ENCODE data around the gene DLGAP1. TPM values are rescaled to one million over a fixed set of nuclear protein-coding genes. Genes with fewer than 3 reads are reported as not detected.

Gene DLGAP1
- polyA plus RNA-seq, 1 experiment = 0.09 TPM

GRCh38 chr18:4374564-4374963 is 80.5 kb downstream of the DLGAP1 start:
- H3K9me3 ChIP-seq (ENCODE audit: control insufficient read depth, insufficient read depth, low read length) = peaks cover 9% of the 10 kb centered on the region; the same call in 1 of the 2 replicates
- no peak for DNase-seq (ENCODE audit: low read depth, low spot score)
- ChIA-PET CTCF (no interaction called here), POLR2A (no interaction called here)
- no peak for TF ChIP-seq CTCF (IDR thresholded peaks at IDR 0.05; ENCODE audit: low read depth, low read length)
- no peaks in the 10 kb centered on the region for H3K27me3 ChIP-seq (ENCODE audit: control insufficient read depth, insufficient read depth, low read length)
- no peak overlapping the region for H3K27ac ChIP-seq (ENCODE audit: low read depth, low read length)
- no peak overlapping the region for H3K4me3 ChIP-seq (ENCODE audit: low read depth, low read length)

GRCh38 chr18:4369705-4370104 is 85.4 kb downstream of the DLGAP1 start:
- H3K27me3 ChIP-seq (ENCODE audit: control insufficient read depth, insufficient read depth, low read length) = no peaks in the 10 kb centered on the region
- TF ChIP-seq CTCF (IDR thresholded peaks at IDR 0.05; ENCODE audit: low read depth, low read length) = no peak
- H3K4me3 ChIP-seq (ENCODE audit: low read depth, low read length) = no peak overlapping the region
- no peak for DNase-seq (ENCODE audit: low read depth, low spot score)
- POLR2A ChIA-PET = no interaction called here
- no peak overlapping the region for H3K27ac ChIP-seq (ENCODE audit: low read depth, low read length)
- CTCF ChIA-PET = no interaction called here
- peaks cover 6% of the 10 kb centered on the region for H3K9me3 ChIP-seq (ENCODE audit: control insufficient read depth, insufficient read depth, low read length)

- no peak for DNase-seq (ENCODE audit: low read depth, low spot score)
- Histone ChIP-seq H3K4me3 (ENCODE audit: low read depth, low read length) (no peak overlapping the region), H3K27me3 (ENCODE audit: control insufficient read depth, insufficient read depth, low read length) (no peaks in the 10 kb centered on the region), H3K27ac (ENCODE audit: low read depth, low read length) (no peak overlapping the region), H3K9me3 (ENCODE audit: control insufficient read depth, insufficient read depth, low read length) (peaks cover 15% of the 10 kb centered on the region)
- ChIA-PET POLR2A (no interaction called here), CTCF (no interaction called here)
- TF ChIP-seq CTCF (IDR thresholded peaks at IDR 0.05; ENCODE audit: low read depth, low read length) = no peak
Measured at GRCh38 chr18:4360221-4360715, 94.8 kb downstream of the DLGAP1 start.

GRCh38 chr18:4358618-4359017 is 96.5 kb downstream of the DLGAP1 start:
- no peak overlapping the region for H3K27ac ChIP-seq (ENCODE audit: low read depth, low read length)
- H3K9me3 ChIP-seq (ENCODE audit: control insufficient read depth, insufficient read depth, low read length) = peaks cover 18% of the 10 kb centered on the region
- DNase-seq (ENCODE audit: low read depth, low spot score) = no peak
- no peaks in the 10 kb centered on the region for H3K27me3 ChIP-seq (ENCODE audit: control insufficient read depth, insufficient read depth, low read length)
- ChIA-PET POLR2A (no interaction called here), CTCF (no interaction called here)
- no peak overlapping the region for H3K4me3 ChIP-seq (ENCODE audit: low read depth, low read length)
- TF ChIP-seq CTCF (IDR thresholded peaks at IDR 0.05; ENCODE audit: low read depth, low read length) = no peak

GRCh38 chr18:4357579-4357978 is 97.5 kb downstream of the DLGAP1 start:
- no peak overlapping the region for H3K27ac ChIP-seq (ENCODE audit: low read depth, low read length)
- TF ChIP-seq CTCF (IDR thresholded peaks at IDR 0.05; ENCODE audit: low read depth, low read length) = no peak
- no peak for DNase-seq (ENCODE audit: low read depth, low spot score)
- POLR2A ChIA-PET = no interaction called here
- H3K9me3 ChIP-seq (ENCODE audit: control insufficient read depth, insufficient read depth, low read length) = peaks cover 15% of the 10 kb centered on the region
- H3K27me3 ChIP-seq (ENCODE audit: control insufficient read depth, insufficient read depth, low read length) = no peaks in the 10 kb centered on the region
- CTCF ChIA-PET = no interaction called here
- H3K4me3 ChIP-seq (ENCODE audit: low read depth, low read length) = no peak overlapping the region

Measured in AG04450 (cell line).